VCaP (cell line): ENCODE data around the gene WASF2.

Source experiments
- H3K27ac ChIP-seq: fragments of 450-650 bp; 2 replicates; pipeline ENCODE4 v1.5.1; 2017
- CTCF ChIP-seq: fragments of 450-650 bp; conservative IDR thresholded peaks from 2 replicates; pipeline ENCODE4 v1.5.1; 2017; ENCODE audit warnings: mild to moderate bottlenecking, moderate library complexity

WASF2 gene

DNA sequence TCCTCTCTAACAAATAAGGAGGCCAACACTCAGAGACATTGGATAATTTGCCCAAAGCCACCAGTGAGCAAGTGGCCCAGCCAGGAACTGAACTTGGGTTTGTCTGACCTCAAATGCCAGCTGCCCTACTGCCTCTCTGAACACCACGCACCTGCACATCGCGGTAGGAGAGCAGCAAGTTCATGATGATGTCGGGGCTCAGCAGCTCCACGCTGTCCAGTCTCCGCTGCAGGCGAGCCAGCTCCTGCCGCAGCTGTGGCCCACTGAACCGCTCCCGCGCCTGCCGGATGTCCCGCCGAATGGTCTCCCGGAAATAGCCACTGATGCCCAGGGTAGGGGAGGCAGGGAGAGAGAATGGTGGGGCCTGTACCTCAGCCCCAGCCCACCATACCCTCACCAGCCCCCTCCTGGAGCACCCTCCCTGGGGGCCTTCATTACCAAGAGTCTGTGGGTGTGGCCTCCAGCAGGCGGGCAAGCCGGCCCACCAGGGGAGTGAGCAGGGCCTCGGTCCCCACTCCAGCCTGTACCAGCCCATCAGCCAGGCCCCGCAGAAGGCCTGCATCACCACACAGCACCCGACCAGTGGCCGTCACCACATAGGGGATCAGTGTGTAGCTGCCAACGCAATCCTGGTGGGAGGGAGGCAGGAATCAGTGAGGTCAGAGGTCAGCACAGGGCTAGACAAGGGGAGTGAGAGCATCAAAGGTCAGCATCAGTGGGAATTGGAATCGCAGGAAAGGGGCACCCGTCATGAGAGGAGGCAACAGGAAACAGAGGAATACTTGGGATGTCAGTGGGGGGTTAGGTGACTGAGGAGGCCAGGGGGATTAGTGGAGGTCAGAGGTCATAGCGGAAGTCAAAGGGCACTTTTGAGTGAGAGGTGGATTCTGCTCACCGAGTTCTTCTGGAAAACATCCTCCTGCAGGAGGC is 125.9 kb downstream of the WASF2 start:
- no peak for TF ChIP-seq CTCF
- H3K27ac ChIP-seq = peak overlapping the region; percentile 86

DNA sequence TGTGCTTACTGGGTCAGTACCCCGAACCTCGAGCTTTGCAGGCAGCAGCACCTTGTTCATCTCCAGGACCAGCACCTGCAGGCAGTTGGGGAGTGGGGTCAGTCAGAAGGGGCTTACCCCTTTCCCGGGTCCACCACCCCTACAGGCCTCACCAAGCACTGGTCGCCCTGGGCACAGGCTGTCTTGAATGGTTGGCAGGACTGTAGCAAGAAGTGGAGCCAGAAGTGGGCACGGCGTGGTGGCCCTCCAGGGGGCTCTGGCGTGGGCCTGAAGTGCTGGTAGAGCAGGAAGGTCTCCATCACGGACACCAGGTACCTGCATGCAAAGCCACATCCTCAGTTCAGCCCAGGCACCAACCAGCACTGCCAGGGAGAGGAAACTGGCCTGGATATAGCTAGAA is 128.4 kb downstream of the WASF2 start:
- no peak for TF ChIP-seq CTCF

DNA sequence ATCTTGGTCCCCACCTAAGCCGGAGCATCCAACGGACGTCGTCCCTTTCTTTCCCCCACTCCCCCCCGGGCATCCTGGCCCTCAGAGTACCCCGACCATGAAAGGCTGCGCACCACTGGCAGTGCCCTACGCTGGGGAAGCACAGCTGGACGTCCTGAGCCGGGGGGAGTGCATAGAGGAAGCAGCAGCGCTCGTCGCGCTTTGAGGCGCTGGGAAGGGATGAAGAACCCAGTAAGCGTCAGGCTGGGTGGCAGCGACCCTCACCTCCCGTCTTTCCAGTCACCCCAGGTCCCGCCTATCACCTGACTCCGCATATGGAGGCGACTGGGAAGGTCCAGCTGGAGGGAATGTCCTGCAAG is 128.9 kb downstream of the WASF2 start:
- TF ChIP-seq CTCF = no peak
- no peak overlapping the region for H3K27ac ChIP-seq

More for the DNA sequence above, 128.4 kb downstream of the WASF2 start:
- H3K27ac ChIP-seq = no peak overlapping the region

GRCh38 chr1:27360159-27361043 is 129.6 kb downstream of the WASF2 start:
- TF ChIP-seq CTCF = no peak

GRCh38 chr1:27359822-27360158 is 130.2 kb downstream of the WASF2 start:
- TF ChIP-seq CTCF = no peak
- no peak overlapping the region for H3K27ac ChIP-seq

More at GRCh38 chr1:27360159-27361043, 129.6 kb downstream of the WASF2 start:
- H3K27ac ChIP-seq = no peak overlapping the region

- TF ChIP-seq CTCF = no peak
- no peak overlapping the region for H3K27ac ChIP-seq
Measured at GRCh38 chr1:27358928-27359313, 131.0 kb downstream of the WASF2 start.
